Measurements from ENCODE around the gene TM7SF2.
"Not testable (repeated sequence)": the region's sequence is repeated elsewhere in the genome, so short reads cannot be mapped to it uniquely, and the experiment has no call there.

- TF ChIP-seq, protein P1, sequence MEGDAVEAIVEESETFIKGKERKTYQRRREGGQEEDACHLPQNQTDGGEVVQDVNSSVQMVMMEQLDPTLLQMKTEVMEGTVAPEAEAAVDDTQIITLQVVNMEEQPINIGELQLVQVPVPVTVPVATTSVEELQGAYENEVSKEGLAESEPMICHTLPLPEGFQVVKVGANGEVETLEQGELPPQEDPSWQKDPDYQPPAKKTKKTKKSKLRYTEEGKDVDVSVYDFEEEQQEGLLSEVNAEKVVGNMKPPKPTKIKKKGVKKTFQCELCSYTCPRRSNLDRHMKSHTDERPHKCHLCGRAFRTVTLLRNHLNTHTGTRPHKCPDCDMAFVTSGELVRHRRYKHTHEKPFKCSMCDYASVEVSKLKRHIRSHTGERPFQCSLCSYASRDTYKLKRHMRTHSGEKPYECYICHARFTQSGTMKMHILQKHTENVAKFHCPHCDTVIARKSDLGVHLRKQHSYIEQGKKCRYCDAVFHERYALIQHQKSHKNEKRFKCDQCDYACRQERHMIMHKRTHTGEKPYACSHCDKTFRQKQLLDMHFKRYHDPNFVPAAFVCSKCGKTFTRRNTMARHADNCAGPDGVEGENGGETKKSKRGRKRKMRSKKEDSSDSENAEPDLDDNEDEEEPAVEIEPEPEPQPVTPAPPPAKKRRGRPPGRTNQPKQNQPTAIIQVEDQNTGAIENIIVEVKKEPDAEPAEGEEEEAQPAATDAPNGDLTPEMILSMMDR (conservative IDR thresholded peaks at IDR 0.05; ENCODE audit: low read depth, low read length) = not testable (repeated sequence)
- not testable (repeated sequence) for TF ChIP-seq EZH2 (IDR thresholded peaks at IDR 0.05; ENCODE audit: low read length, unreplicated experiment)
Measured at GRCh38 chr11:65150131-65150508, 38.4 kb downstream of the TM7SF2 start.
